T-helper 17 cell (primary cell): ENCODE results near the gene RANBP3L. TPM values are rescaled to one million over a fixed set of nuclear protein-coding genes. Genes with fewer than 3 reads are reported as not detected.

Experiments
- ATAC-seq: fragments of 150-1000 bp; cut with Tn5 transposase; 2 replicates; pipeline ENCODE4 v1.10.0; 2021; ENCODE audit warnings: mild to moderate bottlenecking, moderate library complexity
- DNase-seq, 3 donors: peaks; one replicate each; pipeline versions ENCODE4 v3.0.0 to v3.0.0-alpha.2; 2020 to 2021
- H3K9me3 ChIP-seq: one replicate; pipeline ENCODE4 v1.7.0; 2013; ENCODE audit warnings: low read length, mild to moderate bottlenecking; ENCODE audit not compliant: control insufficient read depth, poor library complexity, severe bottlenecking
- H3K27ac Mint-ChIP-seq: one replicate; pipeline ENCODE4 v1.8.0; 2022; ENCODE audit warnings: mild to moderate bottlenecking, moderate library complexity, mixed read lengths
- H3K27me3 Mint-ChIP-seq: one replicate; pipeline ENCODE4 v1.8.0; 2022; ENCODE audit warnings: mixed read lengths
- H3K36me3 Mint-ChIP-seq: one replicate; pipeline ENCODE4 v1.8.0; 2022; ENCODE audit warnings: low read depth, mixed read lengths
- H3K4me1 Mint-ChIP-seq: one replicate; pipeline ENCODE4 v1.8.0; 2022; ENCODE audit warnings: mild to moderate bottlenecking, mixed read lengths
- H3K4me3 Mint-ChIP-seq: one replicate; pipeline ENCODE4 v1.8.0; 2022; ENCODE audit warnings: mild to moderate bottlenecking, moderate library complexity, mixed read lengths
- total RNA-seq, 4 donors: library from RNA in 2 of 4; stranded (reverse) in 2 of 4; gene quantifications; one replicate each; pipeline ENCODE4 v1.2.3 and lab custom pipeline; 2022 to 2026

The RANBP3L gene
- total RNA-seq, 2 donors from 2014 or later, result not detected

GRCh38 chr5:36228505-36228904 is 73.2 kb downstream of the RANBP3L start:
- H3K27ac Mint-ChIP-seq, result no peak overlapping the region
- ATAC-seq (no peak), DNase-seq (no peak)
- peaks cover 20% of the 10 kb centered on the region for H3K4me1 Mint-ChIP-seq
- no peaks in the 10 kb centered on the region for H3K27me3 Mint-ChIP-seq
- H3K9me3 ChIP-seq, result no peaks in the 10 kb centered on the region
- H3K36me3 Mint-ChIP-seq, result peaks cover 8% of the 10 kb centered on the region
- no peak overlapping the region for H3K4me3 Mint-ChIP-seq

- Mint-ChIP-seq H3K4me3 (no peak overlapping the region), H3K27ac (no peak overlapping the region), H3K27me3 (no peaks in the 10 kb centered on the region), H3K36me3 (peaks cover 5% of the 10 kb centered on the region), H3K4me1 (peaks cover 11% of the 10 kb centered on the region)
- H3K9me3 ChIP-seq, result no peaks in the 10 kb centered on the region
- no peak for ATAC-seq
- DNase-seq, result no peak
These were observed 74.7 kb downstream of the RANBP3L start for GRCh38 chr5:36227046-36227445.

- ATAC-seq, result no peak
- Mint-ChIP-seq H3K27ac (no peak overlapping the region), H3K4me3 (no peak overlapping the region), H3K27me3 (no peaks in the 10 kb centered on the region), H3K36me3 (peaks cover 12% of the 10 kb centered on the region), H3K4me1 (peaks cover 2% of the 10 kb centered on the region)
- no peaks in the 10 kb centered on the region for H3K9me3 ChIP-seq
- no peak for DNase-seq
These were observed 79.1 kb downstream of the RANBP3L start for GRCh38 chr5:36222620-36223019.

GRCh38 chr5:36217988-36218387 is 83.7 kb downstream of the RANBP3L start:
- Mint-ChIP-seq H3K4me3 (no peak overlapping the region), H3K27ac (no peak overlapping the region)

GRCh38 chr5:36217567-36217966 is 84.1 kb downstream of the RANBP3L start:
- ATAC-seq (no peak), DNase-seq (no peak)
- Mint-ChIP-seq H3K27me3 (no peaks in the 10 kb centered on the region), H3K27ac (no peak overlapping the region), H3K4me3 (no peak overlapping the region), H3K36me3 (peaks cover 11% of the 10 kb centered on the region), H3K4me1 (no peaks in the 10 kb centered on the region)
- no peaks in the 10 kb centered on the region for H3K9me3 ChIP-seq

More at GRCh38 chr5:36217988-36218387, 83.7 kb downstream of the RANBP3L start:
- H3K9me3 ChIP-seq, result no peaks in the 10 kb centered on the region
- Mint-ChIP-seq H3K27me3 (no peaks in the 10 kb centered on the region), H3K36me3 (peaks cover 9% of the 10 kb centered on the region), H3K4me1 (no peaks in the 10 kb centered on the region)
- no peak for DNase-seq
- ATAC-seq, result no peak

- H3K9me3 ChIP-seq, result no peaks in the 10 kb centered on the region
- Mint-ChIP-seq H3K27me3 (no peaks in the 10 kb centered on the region), H3K27ac (no peak overlapping the region), H3K4me1 (no peaks in the 10 kb centered on the region), H3K4me3 (no peak overlapping the region), H3K36me3 (peaks cover 10% of the 10 kb centered on the region)
- ATAC-seq, result no peak
- DNase-seq, result no peak
These were observed 85.8 kb downstream of the RANBP3L start for GRCh38 chr5:36215910-36216309.

GRCh38 chr5:36214436-36214835 is 87.3 kb downstream of the RANBP3L start:
- no peaks in the 10 kb centered on the region for H3K27me3 Mint-ChIP-seq
- H3K36me3 Mint-ChIP-seq, result peaks cover 8% of the 10 kb centered on the region
- H3K9me3 ChIP-seq, result no peaks in the 10 kb centered on the region
- H3K27ac Mint-ChIP-seq, result no peak overlapping the region
- DNase-seq (no peak), ATAC-seq (no peak)
- no peaks in the 10 kb centered on the region for H3K4me1 Mint-ChIP-seq
- H3K4me3 Mint-ChIP-seq, result no peak overlapping the region

- Mint-ChIP-seq H3K4me1 (peaks cover 2% of the 10 kb centered on the region), H3K27ac (no peak overlapping the region), H3K36me3 (peaks cover 12% of the 10 kb centered on the region), H3K27me3 (no peaks in the 10 kb centered on the region), H3K4me3 (no peak overlapping the region)
- H3K9me3 ChIP-seq, result no peaks in the 10 kb centered on the region
- DNase-seq, result no peak
- no peak for ATAC-seq
These were observed 92.0 kb downstream of the RANBP3L start for GRCh38 chr5:36209664-36210063.

- Mint-ChIP-seq H3K4me1 (peaks cover 2% of the 10 kb centered on the region), H3K27me3 (no peaks in the 10 kb centered on the region), H3K36me3 (peaks cover 12% of the 10 kb centered on the region), H3K4me3 (no peak overlapping the region), H3K27ac (no peak overlapping the region)
- ATAC-seq, result no peak
- no peaks in the 10 kb centered on the region for H3K9me3 ChIP-seq
- DNase-seq, result no peak
These were observed 92.9 kb downstream of the RANBP3L start for GRCh38 chr5:36208786-36209185.

GRCh38 chr5:36206913-36207312 is 94.8 kb downstream of the RANBP3L start:
- peaks cover 8% of the 10 kb centered on the region for H3K36me3 Mint-ChIP-seq
- H3K4me3 Mint-ChIP-seq, result no peak overlapping the region

GRCh38 chr5:36205329-36205728 is 96.4 kb downstream of the RANBP3L start:
- no peak overlapping the region for H3K4me3 Mint-ChIP-seq
- no peak overlapping the region for H3K27ac Mint-ChIP-seq
- peaks cover 8% of the 10 kb centered on the region for H3K36me3 Mint-ChIP-seq
- peaks cover 5% of the 10 kb centered on the region for H3K4me1 Mint-ChIP-seq
- ATAC-seq (no peak), DNase-seq (no peak)
- H3K9me3 ChIP-seq, result no peaks in the 10 kb centered on the region
- no peaks in the 10 kb centered on the region for H3K27me3 Mint-ChIP-seq

More at GRCh38 chr5:36206913-36207312, 94.8 kb downstream of the RANBP3L start:
- no peak for ATAC-seq
- H3K9me3 ChIP-seq, result no peaks in the 10 kb centered on the region
- DNase-seq, result no peak
- Mint-ChIP-seq H3K27ac (no peak overlapping the region), H3K4me1 (peaks cover 5% of the 10 kb centered on the region), H3K27me3 (no peaks in the 10 kb centered on the region)

GRCh38 chr5:36202521-36202961 is 99.2 kb downstream of the RANBP3L start:
- Mint-ChIP-seq H3K4me1 (peaks cover 5% of the 10 kb centered on the region), H3K36me3 (peaks cover 8% of the 10 kb centered on the region), H3K4me3 (no peak overlapping the region), H3K27me3 (no peaks in the 10 kb centered on the region), H3K27ac (no peak overlapping the region)
- ATAC-seq (no peak), DNase-seq (no peak)
- no peaks in the 10 kb centered on the region for H3K9me3 ChIP-seq

GRCh38 chr5:36200513-36200912 is 101.2 kb downstream of the RANBP3L start:
- peaks cover 5% of the 10 kb centered on the region for H3K4me1 Mint-ChIP-seq
- H3K9me3 ChIP-seq, result no peaks in the 10 kb centered on the region
- no peak overlapping the region for H3K27ac Mint-ChIP-seq
- H3K27me3 Mint-ChIP-seq, result no peaks in the 10 kb centered on the region
- ATAC-seq (no peak), DNase-seq (no peak)
- peaks cover 7% of the 10 kb centered on the region for H3K36me3 Mint-ChIP-seq
- no peak overlapping the region for H3K4me3 Mint-ChIP-seq

- Mint-ChIP-seq H3K4me1 (peaks cover 3% of the 10 kb centered on the region), H3K36me3 (peaks cover 3% of the 10 kb centered on the region)
- no peak for ATAC-seq
These were observed 102.1 kb downstream of the RANBP3L start for GRCh38 chr5:36199620-36200019.

More at GRCh38 chr5:36199620-36200019, 102.1 kb downstream of the RANBP3L start:
- no peaks in the 10 kb centered on the region for H3K9me3 ChIP-seq
- no peak for DNase-seq
- Mint-ChIP-seq H3K27me3 (no peaks in the 10 kb centered on the region), H3K4me3 (no peak overlapping the region), H3K27ac (no peak overlapping the region)
